Testis (tissue), 5 donors: ENCODE measurements around the gene TBC1D8B. TPM values are rescaled to one million over a fixed set of nuclear protein-coding genes. Genes with fewer than 3 reads are reported as not detected.
"Not testable (repeated sequence)": the region's sequence is repeated elsewhere in the genome, so short reads cannot be mapped to it uniquely, and the experiment has no call there.

Source experiments
- DNase-seq: peaks from one replicate; pipeline ENCODE4 v3.0.0-alpha.2; 2019
- H3K27ac ChIP-seq, 2 donors: fragments of 200-600 bp; sonication (generic); one replicate each; pipeline ENCODE4 v1.5.1; 2019
- H3K27me3 ChIP-seq: fragments of 200-600 bp; sonication (generic); one replicate; pipeline ENCODE4 v1.5.1; 2019
- H3K36me3 ChIP-seq: fragments of 200-600 bp; sonication (generic); one replicate; pipeline ENCODE4 v1.5.1; 2017; ENCODE audit warnings: low read depth; ENCODE audit errors: missing control alignments
- H3K4me1 ChIP-seq: fragments of 200-600 bp; sonication (generic); one replicate; pipeline ENCODE4 v1.5.1; 2019
- H3K4me3 ChIP-seq, 2 donors: fragments of 200-600 bp; sonication (generic); one replicate each; pipeline ENCODE4 v1.5.1; 2017 to 2019
- H3K9me3 ChIP-seq: fragments of 200-600 bp; sonication (generic); one replicate; pipeline ENCODE4 v1.5.1; 2017
- CTCF ChIP-seq, 3 experiments: fragments of 450-650 bp in 2 of 3; fragments of 200-600 bp in 1 of 3; sonication (generic) in 1 of 3; IDR thresholded peaks; one replicate each; pipeline ENCODE4 v1.5.1; 2016 to 2019; ENCODE audit warnings: antibody characterized with exemption in 3 of 3, mild to moderate bottlenecking in 2 of 3, moderate library complexity in 1 of 3
- POLR2A ChIP-seq: fragments of 450-650 bp; IDR thresholded peaks from one replicate; pipeline ENCODE4 v1.6.1; 2017; ENCODE audit warnings: antibody characterized with exemption, mild to moderate bottlenecking, moderate library complexity
- WGBS, 2 donors: methylation state at CpG; one replicate each; pipeline ENCODE4 v1.1.5; 2018; 5-methylcytosine and 5-hydroxymethylcytosine counted together
- intact Hi-C: fragments of 100-400 bp; cut with DNase I; formaldehyde crosslinking; loops from one replicate; pipeline ENCODE4 v1.15.1; 2023; ENCODE audit warnings: low total_unique reads
- long read RNA-seq, 2 donors: transcript quantifications; one replicate each; lab custom pipeline, GENCODE V29; 2026
- polyA plus RNA-seq: library from polyadenylated mRNA; stranded (reverse); fragments of 350-450 nt; fragmentation: Illumina TruSeq; extraction: RNeasy Lipid Tissue Mini Kit (QIAGEN cat#74804); gene quantifications from one replicate; pipeline ENCODE4 v1.2.3, GENCODE V29; 2014; ENCODE audit warnings: low read depth, low replicate concordance; ENCODE audit not compliant: insufficient read depth
- total RNA-seq, 2 donors: library from RNA; depleted of rRNA; stranded (reverse); fragments of >200 nt; gene quantifications; one replicate each; pipeline ENCODE4 v1.2.3, GENCODE V29; 2016

Gene TBC1D8B
- total RNA-seq = 10 to 100 TPM; 23.8 to 27.0 TPM
- polyA plus RNA-seq = 6.1 TPM
- long read RNA-seq, donor 1 = 0 reads
- long read RNA-seq, donor 2, full-length matches to known transcripts = 2 of 7 reads
- long read RNA-seq, donor 2, partial matches to known transcripts = 5 of 7 reads
- long read RNA-seq, donor 2, other reads (novel, unspliced or antisense) = 0 of 7 reads

- Histone ChIP-seq H3K4me3 (peak within 1 kb of the TSS; percentile 64 to 73), H3K4me1 (no peaks in the 10 kb centered on the region), H3K27me3 (no peaks in the 10 kb centered on the region), H3K27ac (peak within 1 kb of the TSS; percentile 64 to 72), H3K36me3 (no peaks in the 10 kb centered on the region), H3K9me3 (no peaks in the 10 kb centered on the region)
- WGBS, 2 donors = 0 to 2% methylated on average over 4 to 31 of the region's 36 CpGs
- intact Hi-C loops = no loop called here
- peak; percentile 26 for TF ChIP-seq POLR2A
- TF ChIP-seq CTCF (IDR thresholded peaks at IDR 0.05) = no peak
- peak; percentile 88 for DNase-seq
These were observed at the start of gene TBC1D8B for GRCh38 chrX:106802388-106803275. TSS of gene TBC1D8B (plus strand) at chrX:106802673. CDS start at chrX:106802854, 181 bp downstream.

- H3K27me3 ChIP-seq, H3K4me1 ChIP-seq, H3K27ac ChIP-seq, H3K9me3 ChIP-seq, H3K4me3 ChIP-seq, H3K36me3 ChIP-seq, intact Hi-C loops, DNase-seq: not testable (repeated sequence)
- 95 to 100% methylated on average over 1 of the region's 1 CpG for WGBS, 2 donors
These were observed 33.2 kb upstream of the TBC1D8B start for GRCh38 chrX:106769288-106769687.

GRCh38 chrX:106774981-106775380, 27.5 kb upstream of the TBC1D8B start:
- no peaks in the 10 kb centered on the region for H3K27me3 ChIP-seq
- H3K9me3 ChIP-seq = no peaks in the 10 kb centered on the region
- H3K36me3 ChIP-seq = no peaks in the 10 kb centered on the region
- WGBS, 2 donors = 46 to 48% methylated on average over 2 of the region's 2 CpGs
- H3K27ac ChIP-seq = no peak overlapping the region
- TF ChIP-seq POLR2A (no peak), CTCF (IDR thresholded peaks at IDR 0.05) (no peak)
- no peak for DNase-seq
- H3K4me3 ChIP-seq = no peak overlapping the region
- no peaks in the 10 kb centered on the region for H3K4me1 ChIP-seq
- intact Hi-C loops = no loop called here

GRCh38 chrX:106780264-106780663, 22.2 kb upstream of the TBC1D8B start:
- intact Hi-C loops = no loop called here
- TF ChIP-seq POLR2A = no peak
- no peak for TF ChIP-seq CTCF (IDR thresholded peaks at IDR 0.05)
- Histone ChIP-seq H3K36me3 (no peaks in the 10 kb centered on the region), H3K27ac (no peak overlapping the region), H3K4me3 (no peak overlapping the region), H3K9me3 (no peaks in the 10 kb centered on the region), H3K27me3 (no peaks in the 10 kb centered on the region), H3K4me1 (no peaks in the 10 kb centered on the region)
- 44 to 73% methylated on average over 2 of the region's 2 CpGs for WGBS, 2 donors
- DNase-seq = no peak

GRCh38 chrX:106780664-106781377, 21.7 kb upstream of the TBC1D8B start:
- Histone ChIP-seq H3K27me3 (no peaks in the 10 kb centered on the region), H3K4me1 (no peaks in the 10 kb centered on the region), H3K27ac (no peak overlapping the region), H3K4me3 (no peak overlapping the region), H3K9me3 (no peaks in the 10 kb centered on the region), H3K36me3 (no peaks in the 10 kb centered on the region)
- WGBS, 2 donors = 35 to 67% methylated on average over 1 of the region's 1 CpG
- TF ChIP-seq CTCF (IDR thresholded peaks at IDR 0.05) (no peak), POLR2A (no peak)
- no peak for DNase-seq
- intact Hi-C loops = no loop called here
